Neural progenitor cell (in vitro differentiated cells): ENCODE data around the gene FAM177B.

Experiments used
- EZH2 ChIP-seq: fragments of 200-600 bp; sonication (generic); IDR thresholded peaks from 2 replicates; pipeline ENCODE4 v1.6.1; 2017; ENCODE audit warnings: antibody characterized with exemption, mild to moderate bottlenecking, moderate library complexity
- EZH2phosphoT487 ChIP-seq: fragments of 200-600 bp; sonication (generic); IDR thresholded peaks from 2 replicates; pipeline ENCODE4 v1.6.1; 2017; ENCODE audit warnings: antibody characterized with exemption

GRCh38 chr1:222772996-222773379 lies 36.0 kb downstream of the FAM177B start:
- no peak for TF ChIP-seq EZH2
- TF ChIP-seq EZH2phosphoT487, result no peak
